HepG2 (cell line): ENCODE results near the gene EFS. TPM values are rescaled to one million over a fixed set of nuclear protein-coding genes. Genes with fewer than 3 reads are reported as not detected.
A peak's percentile ranks its signal among the peaks of the same experiment; 100 is the strongest.

Experiments used
- CCAR2 ChIP-seq: fragments of 200-400 bp; formaldehyde crosslinking; optimal IDR thresholded peaks from 2 replicates; pipeline ENCODE3; 2018; ENCODE audit warnings: low read depth, mild to moderate bottlenecking, low read length, moderate library complexity
- DMAP1 ChIP-seq: IDR thresholded peaks from 2 replicates; pipeline ENCODE4 v1.6.1; 2016
- GFI1 ChIP-seq: sonication (generic); formaldehyde crosslinking; IDR thresholded peaks from 2 replicates; pipeline ENCODE4 v1.5.0; 2020; ENCODE audit warnings: missing genetic modification reagents, mild to moderate bottlenecking, borderline replicate concordance
- HNRNPUL1 ChIP-seq: fragments of 200-400 bp; formaldehyde crosslinking; IDR thresholded peaks from 2 replicates; pipeline ENCODE4 v1.6.1; 2017; ENCODE audit warnings: low read depth, mild to moderate bottlenecking, low read length, moderate library complexity
- KLF12 ChIP-seq: sonication (generic); formaldehyde crosslinking; IDR thresholded peaks from 2 replicates; pipeline ENCODE4 v1.4.0; 2020; ENCODE audit warnings: missing genetic modification reagents, borderline replicate concordance
- SOX13 ChIP-seq, 3 experiments: fragments of 450-650 bp in 1 of 3; sonication (generic) in 1 of 3; formaldehyde crosslinking in 1 of 3; IDR thresholded peaks in 2 of 3; conservative IDR thresholded peaks in 1 of 3; 2 replicates each; pipeline versions ENCODE4 v1.5.0 to v1.6.1; 2016 to 2020; ENCODE audit warnings: antibody characterized with exemption in 1 of 3, mild to moderate bottlenecking in 1 of 3, missing compliant biosample characterization in 1 of 3, missing genetic modification reagents in 1 of 3, moderate library complexity in 1 of 3
- ZFP62 ChIP-seq: sonication (generic); formaldehyde crosslinking; IDR thresholded peaks from 2 replicates; pipeline ENCODE4 v1.4.0; 2020; ENCODE audit warnings: missing genetic modification reagents
- ZNF3 ChIP-seq: IDR thresholded peaks from 2 replicates; pipeline ENCODE4 v1.7.0; 2017; ENCODE audit warnings: inconsistent platforms
- ZNF589 ChIP-seq: sonication (generic); formaldehyde crosslinking; conservative IDR thresholded peaks from 2 replicates; pipeline ENCODE4 v1.8.0; 2022; ENCODE audit warnings: mild to moderate bottlenecking, moderate library complexity, missing genetic modification reagents
- ZNF777 ChIP-seq: sonication (generic); formaldehyde crosslinking; IDR thresholded peaks from 2 replicates; pipeline ENCODE4 v1.4.0; 2020; ENCODE audit warnings: missing genetic modification reagents
- polyA plus RNA-seq, 8 experiments: library from polyadenylated mRNA; depleted of rRNA in 3 of 8; stranded (reverse) in 7 of 8; unstranded in 1 of 8; fragments of >200 nt; fragmentation: Illumina TruSeq in 4 of 8; extraction: Trizol in 4 of 8; gene quantifications; 2 replicates each; pipeline versions ENCODE4 v1.2.1 to v1.2.3, GENCODE V29; 2011 to 2016; ENCODE audit warnings: low read depth in 4 of 8, missing spikeins in 1 of 8, mixed read lengths in 1 of 8; ENCODE audit not compliant: insufficient read depth in 1 of 8
- total RNA-seq, 5 experiments: library from RNA; depleted of rRNA; stranded (reverse); fragments of >200 nt; fragmentation: Illumina TruSeq; extraction: Trizol; gene quantifications; 2 replicates each; pipeline ENCODE4 v1.2.3, GENCODE V29; 2016; ENCODE audit warnings: low read depth in 1 of 5
- TF ChIP-seq, protein P1 (sequence below): IDR thresholded peaks from 2 replicates; pipeline ENCODE4 v1.6.1; 2016; ENCODE audit warnings: missing genetic modification reagents, missing compliant biosample characterization
- TF ChIP-seq, protein P2 (sequence below): sonication (generic); formaldehyde crosslinking; IDR thresholded peaks from 2 replicates; pipeline ENCODE4 v1.4.0; 2020; ENCODE audit warnings: missing genetic modification reagents
- TF ChIP-seq, protein P3 (sequence below): sonication (generic); formaldehyde crosslinking; IDR thresholded peaks from 2 replicates; pipeline ENCODE4 v1.4.0; 2020; ENCODE audit warnings: missing genetic modification reagents
- TF ChIP-seq, protein P4 (sequence below): sonication (generic); formaldehyde crosslinking; conservative IDR thresholded peaks from 2 replicates; pipeline ENCODE4 v1.8.1; 2023; ENCODE audit warnings: missing genetic modification reagents
- TF ChIP-seq, protein P5 (sequence below): conservative IDR thresholded peaks from 2 replicates; pipeline ENCODE4 v1.6.1; 2018; ENCODE audit warnings: missing genetic modification reagents
- TF ChIP-seq, protein P6 (sequence below): sonication (generic); formaldehyde crosslinking; IDR thresholded peaks from 2 replicates; pipeline ENCODE4 v1.8.1; 2023; ENCODE audit warnings: mild to moderate bottlenecking, moderate library complexity, missing genetic modification reagents
- TF ChIP-seq, protein P7 (sequence below): sonication (generic); formaldehyde crosslinking; IDR thresholded peaks from 2 replicates; pipeline ENCODE4 v1.4.0; 2020; ENCODE audit warnings: missing genetic modification reagents

EFS gene
- total and polyA plus RNA-seq, 2 of the 13 experiments (the other 11 are each of a cell fraction or from before 2014, with no cell fraction given): not detected

DNA sequence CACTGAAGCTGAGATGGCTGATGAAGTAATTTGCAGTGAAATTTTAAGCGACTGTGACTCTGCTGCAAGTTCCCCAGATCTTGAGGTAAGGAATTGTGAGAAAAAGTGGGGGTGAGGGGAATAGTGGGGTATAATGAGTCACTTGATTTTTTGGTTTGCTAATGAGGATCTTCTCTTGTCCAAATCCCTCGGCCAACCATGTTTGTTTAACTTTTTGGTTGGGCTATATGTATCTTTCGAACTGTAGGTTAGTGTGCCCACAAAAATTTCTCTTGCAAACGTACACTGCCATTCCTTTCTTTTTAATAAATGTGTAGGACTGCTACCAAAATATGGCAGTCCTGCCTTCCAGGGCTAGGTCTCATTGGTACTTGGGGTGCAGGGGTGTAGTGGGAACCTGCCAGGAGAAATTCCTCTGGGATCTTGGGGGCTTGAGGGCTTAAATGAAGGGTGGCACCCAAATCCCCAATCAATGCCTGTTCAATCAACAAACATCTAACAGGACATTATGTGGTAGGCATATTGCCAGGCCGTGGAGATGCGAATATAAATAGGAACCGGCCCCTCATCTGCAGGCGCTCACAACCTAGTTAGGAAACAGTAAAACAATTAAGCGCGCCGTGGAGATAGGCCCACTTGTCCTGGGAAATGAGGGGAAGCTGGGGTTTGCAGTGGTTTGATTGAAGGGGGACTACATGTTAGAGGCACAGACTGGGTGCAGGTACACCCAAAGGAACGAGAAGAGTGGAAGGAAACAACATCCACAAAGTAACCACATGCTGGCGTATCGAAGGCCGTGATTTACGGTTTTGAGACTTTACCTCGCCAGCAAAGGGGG is 45.0 kb downstream of the EFS start (continued):
- TF ChIP-seq, protein P1, sequence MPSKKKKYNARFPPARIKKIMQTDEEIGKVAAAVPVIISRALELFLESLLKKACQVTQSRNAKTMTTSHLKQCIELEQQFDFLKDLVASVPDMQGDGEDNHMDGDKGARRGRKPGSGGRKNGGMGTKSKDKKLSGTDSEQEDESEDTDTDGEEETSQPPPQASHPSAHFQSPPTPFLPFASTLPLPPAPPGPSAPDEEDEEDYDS (CRISPR knock-in tag): no peak
- TF ChIP-seq, protein P2, sequence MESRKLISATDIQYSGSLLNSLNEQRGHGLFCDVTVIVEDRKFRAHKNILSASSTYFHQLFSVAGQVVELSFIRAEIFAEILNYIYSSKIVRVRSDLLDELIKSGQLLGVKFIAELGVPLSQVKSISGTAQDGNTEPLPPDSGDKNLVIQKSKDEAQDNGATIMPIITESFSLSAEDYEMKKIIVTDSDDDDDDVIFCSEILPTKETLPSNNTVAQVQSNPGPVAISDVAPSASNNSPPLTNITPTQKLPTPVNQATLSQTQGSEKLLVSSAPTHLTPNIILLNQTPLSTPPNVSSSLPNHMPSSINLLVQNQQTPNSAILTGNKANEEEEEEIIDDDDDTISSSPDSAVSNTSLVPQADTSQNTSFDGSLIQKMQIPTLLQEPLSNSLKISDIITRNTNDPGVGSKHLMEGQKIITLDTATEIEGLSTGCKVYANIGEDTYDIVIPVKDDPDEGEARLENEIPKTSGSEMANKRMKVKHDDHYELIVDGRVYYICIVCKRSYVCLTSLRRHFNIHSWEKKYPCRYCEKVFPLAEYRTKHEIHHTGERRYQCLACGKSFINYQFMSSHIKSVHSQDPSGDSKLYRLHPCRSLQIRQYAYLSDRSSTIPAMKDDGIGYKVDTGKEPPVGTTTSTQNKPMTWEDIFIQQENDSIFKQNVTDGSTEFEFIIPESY (CRISPR knock-in tag): peak; percentile 93; the same call in 1 of the 2 replicates
- TF ChIP-seq, protein P3, sequence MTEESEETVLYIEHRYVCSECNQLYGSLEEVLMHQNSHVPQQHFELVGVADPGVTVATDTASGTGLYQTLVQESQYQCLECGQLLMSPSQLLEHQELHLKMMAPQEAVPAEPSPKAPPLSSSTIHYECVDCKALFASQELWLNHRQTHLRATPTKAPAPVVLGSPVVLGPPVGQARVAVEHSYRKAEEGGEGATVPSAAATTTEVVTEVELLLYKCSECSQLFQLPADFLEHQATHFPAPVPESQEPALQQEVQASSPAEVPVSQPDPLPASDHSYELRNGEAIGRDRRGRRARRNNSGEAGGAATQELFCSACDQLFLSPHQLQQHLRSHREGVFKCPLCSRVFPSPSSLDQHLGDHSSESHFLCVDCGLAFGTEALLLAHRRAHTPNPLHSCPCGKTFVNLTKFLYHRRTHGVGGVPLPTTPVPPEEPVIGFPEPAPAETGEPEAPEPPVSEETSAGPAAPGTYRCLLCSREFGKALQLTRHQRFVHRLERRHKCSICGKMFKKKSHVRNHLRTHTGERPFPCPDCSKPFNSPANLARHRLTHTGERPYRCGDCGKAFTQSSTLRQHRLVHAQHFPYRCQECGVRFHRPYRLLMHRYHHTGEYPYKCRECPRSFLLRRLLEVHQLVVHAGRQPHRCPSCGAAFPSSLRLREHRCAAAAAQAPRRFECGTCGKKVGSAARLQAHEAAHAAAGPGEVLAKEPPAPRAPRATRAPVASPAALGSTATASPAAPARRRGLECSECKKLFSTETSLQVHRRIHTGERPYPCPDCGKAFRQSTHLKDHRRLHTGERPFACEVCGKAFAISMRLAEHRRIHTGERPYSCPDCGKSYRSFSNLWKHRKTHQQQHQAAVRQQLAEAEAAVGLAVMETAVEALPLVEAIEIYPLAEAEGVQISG (CRISPR knock-in tag): no peak
- no peak for TF ChIP-seq DMAP1 (CRISPR knock-in tag)
- TF ChIP-seq, protein P4, sequence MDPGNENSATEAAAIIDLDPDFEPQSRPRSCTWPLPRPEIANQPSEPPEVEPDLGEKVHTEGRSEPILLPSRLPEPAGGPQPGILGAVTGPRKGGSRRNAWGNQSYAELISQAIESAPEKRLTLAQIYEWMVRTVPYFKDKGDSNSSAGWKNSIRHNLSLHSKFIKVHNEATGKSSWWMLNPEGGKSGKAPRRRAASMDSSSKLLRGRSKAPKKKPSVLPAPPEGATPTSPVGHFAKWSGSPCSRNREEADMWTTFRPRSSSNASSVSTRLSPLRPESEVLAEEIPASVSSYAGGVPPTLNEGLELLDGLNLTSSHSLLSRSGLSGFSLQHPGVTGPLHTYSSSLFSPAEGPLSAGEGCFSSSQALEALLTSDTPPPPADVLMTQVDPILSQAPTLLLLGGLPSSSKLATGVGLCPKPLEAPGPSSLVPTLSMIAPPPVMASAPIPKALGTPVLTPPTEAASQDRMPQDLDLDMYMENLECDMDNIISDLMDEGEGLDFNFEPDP (CRISPR knock-in tag): 0 out of 2 replicates have a peak, but pooled peaks have one; percentile 88
- no peak for TF ChIP-seq ZNF777 (CRISPR knock-in tag)
- TF ChIP-seq, protein P5, sequence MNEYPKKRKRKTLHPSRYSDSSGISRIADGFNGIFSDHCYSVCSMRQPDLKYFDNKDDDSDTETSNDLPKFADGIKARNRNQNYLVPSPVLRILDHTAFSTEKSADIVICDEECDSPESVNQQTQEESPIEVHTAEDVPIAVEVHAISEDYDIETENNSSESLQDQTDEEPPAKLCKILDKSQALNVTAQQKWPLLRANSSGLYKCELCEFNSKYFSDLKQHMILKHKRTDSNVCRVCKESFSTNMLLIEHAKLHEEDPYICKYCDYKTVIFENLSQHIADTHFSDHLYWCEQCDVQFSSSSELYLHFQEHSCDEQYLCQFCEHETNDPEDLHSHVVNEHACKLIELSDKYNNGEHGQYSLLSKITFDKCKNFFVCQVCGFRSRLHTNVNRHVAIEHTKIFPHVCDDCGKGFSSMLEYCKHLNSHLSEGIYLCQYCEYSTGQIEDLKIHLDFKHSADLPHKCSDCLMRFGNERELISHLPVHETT (CRISPR knock-in tag): no peak
- TF ChIP-seq HNRNPUL1: no peak
- TF ChIP-seq, protein P6, sequence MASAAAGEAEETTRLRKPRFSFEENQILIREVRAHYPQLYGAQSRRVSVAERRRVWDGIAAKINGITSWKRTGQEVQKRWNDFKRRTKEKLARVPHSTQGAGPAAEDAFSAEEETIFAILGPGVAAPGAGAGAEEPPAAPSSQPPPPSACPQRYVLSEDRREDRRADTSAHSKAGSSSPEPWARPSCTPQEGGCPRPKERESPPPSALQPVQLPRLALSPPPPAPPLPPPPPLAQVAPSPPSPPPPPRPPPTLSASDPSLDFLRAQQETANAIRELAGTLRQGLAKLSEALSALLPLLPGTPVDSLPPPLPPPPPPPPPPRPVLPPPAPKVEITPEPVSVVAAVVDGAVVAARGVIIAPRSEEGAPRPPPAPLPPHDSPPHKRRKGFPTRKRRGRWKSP: no peak
- TF ChIP-seq KLF12 (CRISPR knock-in tag): peak; percentile 58; the same call in 1 of the 2 replicates
- TF ChIP-seq, protein P7, sequence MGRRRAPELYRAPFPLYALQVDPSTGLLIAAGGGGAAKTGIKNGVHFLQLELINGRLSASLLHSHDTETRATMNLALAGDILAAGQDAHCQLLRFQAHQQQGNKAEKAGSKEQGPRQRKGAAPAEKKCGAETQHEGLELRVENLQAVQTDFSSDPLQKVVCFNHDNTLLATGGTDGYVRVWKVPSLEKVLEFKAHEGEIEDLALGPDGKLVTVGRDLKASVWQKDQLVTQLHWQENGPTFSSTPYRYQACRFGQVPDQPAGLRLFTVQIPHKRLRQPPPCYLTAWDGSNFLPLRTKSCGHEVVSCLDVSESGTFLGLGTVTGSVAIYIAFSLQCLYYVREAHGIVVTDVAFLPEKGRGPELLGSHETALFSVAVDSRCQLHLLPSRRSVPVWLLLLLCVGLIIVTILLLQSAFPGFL: 0 out of 2 replicates have a peak, but pooled peaks have one; percentile 25
- TF ChIP-seq ZNF589 (CRISPR knock-in tag): no peak
- no peak for TF ChIP-seq ZFP62 (CRISPR knock-in tag)
- peak; percentile 50; the same call in 1 of the 2 replicates for TF ChIP-seq ZNF3 (CRISPR knock-in tag)
- TF ChIP-seq CCAR2: peak; percentile 15
- TF ChIP-seq GFI1: peak; percentile 75
- TF ChIP-seq SOX13 (IDR thresholded peaks at IDR 0.05): peak; percentile 22; the same call in 1 of the 2 replicates
- 0 out of 4 replicates have a peak, but pooled peaks of 1 of the 2 experiments have one; percentile 69 for TF ChIP-seq SOX13 (CRISPR knock-in tag; conservative IDR thresholded peaks at IDR 0.05 in 1 of 2, IDR thresholded peaks at IDR 0.05 in 1 of 2)
